Left kidney (tissue), 2 donors: ENCODE measurements around the gene COQ10A. TPM values are rescaled to one million over a fixed set of nuclear protein-coding genes. Genes with fewer than 3 reads are reported as not detected.

ENCODE experiments used
- DNase-seq: peaks from one replicate; pipeline ENCODE4 v3.0.0-alpha.2; 2013
- polyA plus RNA-seq: library from polyadenylated mRNA; unstranded; fragments of 120-200 nt; gene quantifications from one replicate; pipeline ENCODE4 v1.2.1, GENCODE V29; 2013; ENCODE audit not compliant: insufficient read length

COQ10A gene
- polyA plus RNA-seq, 1 donor = 23.7 TPM

- DNase-seq = no peak
These were observed 44.3 kb downstream of the COQ10A start for GRCh38 chr12:56311003-56311402.

GRCh38 chr12:56315249-56315621, 48.5 kb downstream of the COQ10A start:
- no peak for DNase-seq

GRCh38 chr12:56315622-56316473, 49.1 kb downstream of the COQ10A start, which contains the start of gene CNPY2:
TSS of gene CNPY2 (minus strand) at chr12:56315988. CDS start at chr12:56315217, 771 bp downstream.
- DNase-seq = peak; percentile 95

GRCh38 chr12:56317675-56318074, 50.9 kb downstream of the COQ10A start:
- DNase-seq = no peak

Other genes starting within 250 kb of the COQ10A start
- gene IKZF4, start 245.9 kb upstream of the COQ10A start, polyA plus RNA-seq = 25.6 TPM
- gene RPS26, start 225.0 kb upstream of the COQ10A start, polyA plus RNA-seq = 113 TPM
- gene ERBB3, start 186.8 kb upstream of the COQ10A start, polyA plus RNA-seq = 111 TPM
- gene PA2G4, start 162.4 kb upstream of the COQ10A start, polyA plus RNA-seq = 164 TPM
- gene RPL41, start 150.3 kb upstream of the COQ10A start, polyA plus RNA-seq = 4,270 TPM
- gene ZC3H10, start 148.7 kb upstream of the COQ10A start, polyA plus RNA-seq = 5.8 TPM
- gene ESYT1, start 138.7 kb upstream of the COQ10A start, polyA plus RNA-seq = 81.2 TPM
- 155 TPM for gene MYL6B, start 114.4 kb upstream of the COQ10A start, polyA plus RNA-seq
- 1,671 TPM for gene MYL6, start 108.6 kb upstream of the COQ10A start, polyA plus RNA-seq
- 160 TPM for gene SMARCC2, start 77.5 kb upstream of the COQ10A start, polyA plus RNA-seq
- gene RNF41, start 45.0 kb upstream of the COQ10A start, polyA plus RNA-seq = 45.4 TPM
- gene NABP2, start 42.6 kb upstream of the COQ10A start, polyA plus RNA-seq = 31.5 TPM
- gene SLC39A5, start 36.9 kb upstream of the COQ10A start, polyA plus RNA-seq = 51.0 TPM
- 35.9 TPM for gene ANKRD52, start 8.6 kb upstream of the COQ10A start, polyA plus RNA-seq
- gene CS, start 33.4 kb downstream of the COQ10A start, polyA plus RNA-seq = 241 TPM
- gene CNPY2, start 49.0 kb downstream of the COQ10A start, polyA plus RNA-seq = 157 TPM
- gene PAN2, start 67.1 kb downstream of the COQ10A start, polyA plus RNA-seq = 135 TPM
- 1.2 TPM for gene IL23A, start 71.9 kb downstream of the COQ10A start, polyA plus RNA-seq
- 153 TPM for gene STAT2, start 93.2 kb downstream of the COQ10A start, polyA plus RNA-seq
- gene APOF, start 95.9 kb downstream of the COQ10A start, polyA plus RNA-seq = 0.08 TPM
- gene TIMELESS, start 182.5 kb downstream of the COQ10A start, polyA plus RNA-seq = 49.1 TPM
- 0.17 TPM for gene MIP, start 187.7 kb downstream of the COQ10A start, polyA plus RNA-seq
- gene SPRYD4, start 201.6 kb downstream of the COQ10A start, polyA plus RNA-seq = 7.2 TPM
- gene GLS2, start 221.2 kb downstream of the COQ10A start, polyA plus RNA-seq = 2.7 TPM